Endothelial cell of umbilical vein (primary cell): ENCODE data around the gene ZNF850. TPM values are rescaled to one million over a fixed set of nuclear protein-coding genes. Genes with fewer than 3 reads are reported as not detected.

Experiments
- BruUV-seq: library from RNA; stranded (reverse); fragments of 400-500 nt; replicated peaks from 2 replicates; lab custom pipeline; 2021; lab: Mats Ljungman, UMichigan
- CTCF ChIA-PET: fragments of 300-600, 350-600 bp; sonication (Branson Sonifier 250); formaldehyde crosslinking; loops from one replicate; lab custom pipeline; 2021; ENCODE audit warnings: antibody characterized with exemption, inconsistent platforms; lab: Charles Lee
- POLR2A ChIA-PET: fragments of 300-600, 350-600 bp; sonication (Branson Sonifier 250); formaldehyde crosslinking; loops from one replicate; lab custom pipeline; 2021; ENCODE audit warnings: antibody characterized with exemption, inconsistent platforms; lab: Charles Lee
- DNase-seq: peaks from one replicate; pipeline ENCODE4 v3.0.0-alpha.2; 2011; ENCODE audit warnings: low read depth, low spot score
- FAIRE-seq: peaks from 2 replicates; lab custom pipeline; 2011; peaks lifted over from hg19 to GRCh38; lab: Jason Lieb, UNC
- H2AFZ ChIP-seq: 2 replicates; pipeline ENCODE4 v1.6.0; 2012; ENCODE audit warnings: low read depth, low read length, control low read depth, inconsistent platforms
- H3K27ac ChIP-seq: 2 replicates; pipeline ENCODE4 v1.5.1; 2011; ENCODE audit warnings: low read depth, mild to moderate bottlenecking, control low read depth, low read length, moderate library complexity; ENCODE audit not compliant: insufficient read depth
- H3K27me3 ChIP-seq, 2 experiments: 2 replicates each; pipeline versions ENCODE4 v1.6.0 to v1.6.1; 2011; ENCODE audit warnings: low read length in 2 of 2, mixed read lengths in 1 of 2; ENCODE audit not compliant: control insufficient read depth in 2 of 2, insufficient read depth in 2 of 2
- H3K36me3 ChIP-seq, 2 experiments: 2 replicates in 1 of 2; 3 replicates in 1 of 2; pipeline ENCODE4 v1.5.1; 2011; ENCODE audit warnings: low read length in 2 of 2, mild to moderate bottlenecking in 1 of 2, moderate library complexity in 1 of 2; ENCODE audit not compliant: control insufficient read depth in 2 of 2, insufficient read depth in 2 of 2; ENCODE audit errors: extremely low read depth in 1 of 2
- H3K4me1 ChIP-seq: 3 replicates; pipeline ENCODE4 v1.5.1; 2011; ENCODE audit warnings: mild to moderate bottlenecking, low read length; ENCODE audit not compliant: control insufficient read depth, insufficient read depth; ENCODE audit errors: extremely low read depth
- H3K4me2 ChIP-seq: 2 replicates; pipeline ENCODE4 v1.6.1; 2011; ENCODE audit warnings: low read length, control low read depth, mixed read lengths; ENCODE audit not compliant: insufficient read depth
- H3K4me3 ChIP-seq, 3 experiments: fragments of 200-600 bp in 1 of 3; sonication (generic), shearing (Covaris generic) in 1 of 3; replicated peaks in 1 of 3; 2 replicates each; pipeline ENCODE4 v1.5.1; 2011 to 2016; ENCODE audit warnings: control low read depth in 3 of 3, low read length in 3 of 3, mild to moderate bottlenecking in 2 of 3, inconsistent platforms in 1 of 3, low read depth in 1 of 3, moderate library complexity in 1 of 3; ENCODE audit not compliant: insufficient read depth in 1 of 3
- H3K79me2 ChIP-seq: 2 replicates; pipeline ENCODE4 v1.6.0; 2012; ENCODE audit warnings: low read length, inconsistent platforms; ENCODE audit not compliant: control insufficient read depth, insufficient read depth
- H3K9ac ChIP-seq: replicated peaks from 2 replicates; pipeline ENCODE3; 2011; ENCODE audit warnings: low read length, control low read depth; ENCODE audit not compliant: insufficient read depth; ENCODE audit errors: extremely low read depth
- H3K9me1 ChIP-seq: replicated peaks from 3 replicates; pipeline ENCODE4 v1.6.0; 2011; ENCODE audit warnings: mild to moderate bottlenecking, low read length; ENCODE audit not compliant: control insufficient read depth, insufficient read depth; ENCODE audit errors: extremely low read depth
- H3K9me3 ChIP-seq: replicated peaks from 2 replicates; pipeline ENCODE4 v1.5.1; 2012; ENCODE audit warnings: low read length, inconsistent platforms; ENCODE audit not compliant: control insufficient read depth, insufficient read depth
- H4K20me1 ChIP-seq: replicated peaks from 2 replicates; pipeline ENCODE3; 2011; ENCODE audit warnings: mild to moderate bottlenecking, low read length; ENCODE audit not compliant: control insufficient read depth, insufficient read depth; ENCODE audit errors: extremely low read depth
- EZH2 ChIP-seq: IDR thresholded peaks from 2 replicates; pipeline ENCODE4 v1.6.1; 2012; ENCODE audit warnings: borderline replicate concordance, low read depth, mild to moderate bottlenecking, moderate library complexity, low read length, inconsistent platforms; ENCODE audit not compliant: severe bottlenecking
- FOS ChIP-seq: IDR thresholded peaks from 2 replicates; pipeline ENCODE4 v1.6.1; 2011; ENCODE audit warnings: mild to moderate bottlenecking, low read length, moderate library complexity, borderline replicate concordance; ENCODE audit not compliant: insufficient read depth
- GATA2 ChIP-seq: IDR thresholded peaks from 2 replicates; pipeline ENCODE4 v1.7.0; 2011; ENCODE audit warnings: low read depth, mild to moderate bottlenecking, moderate library complexity, mixed read lengths, low read length; ENCODE audit not compliant: insufficient read length, insufficient read depth
- JUN ChIP-seq: IDR thresholded peaks from 2 replicates; pipeline ENCODE4 v1.6.1; 2011; ENCODE audit warnings: borderline replicate concordance, low read depth; ENCODE audit not compliant: insufficient read length, insufficient read depth
- MYC ChIP-seq: IDR thresholded peaks from one replicate; pipeline ENCODE4 v1.6.1; 2011; ENCODE audit warnings: mild to moderate bottlenecking, low read depth, low read length
- POLR2A ChIP-seq: IDR thresholded peaks from 2 replicates; pipeline ENCODE4 v1.6.1; 2012; ENCODE audit warnings: low read depth, mild to moderate bottlenecking, control low read depth, low read length
- POLR2AphosphoS5 ChIP-seq: IDR thresholded peaks from 2 replicates; pipeline ENCODE4 v1.6.1; 2012; ENCODE audit warnings: low read depth, mild to moderate bottlenecking, control low read depth, low read length, moderate library complexity; ENCODE audit not compliant: insufficient read depth
- dilution Hi-C: fragments of 300-500 bp; cut with MboI; formaldehyde crosslinking; loops from one replicate; pipeline ENCODE4 v1.15.0; 2019; ENCODE audit warnings: low sequenced_read_pairs; ENCODE audit not compliant: extremely low pct_ligation_motif_present
- intact Hi-C: fragments of 100-400 bp; cut with micrococcal nuclease; formaldehyde crosslinking; loops from one replicate; pipeline ENCODE4 v1.10.0; 2022
- polyA plus RNA-seq, 4 experiments: library from polyadenylated mRNA; depleted of rRNA in 3 of 4; stranded (reverse) in 3 of 4; unstranded in 1 of 4; fragments of >200 nt; gene quantifications; 2 replicates each; pipeline versions ENCODE4 v1.2.1 to v1.2.3, GENCODE V29; 2011 to 2012; ENCODE audit warnings: missing spikeins in 1 of 4
- total RNA-seq: library from RNA; stranded (reverse); gene quantifications from 2 replicates; pipeline ENCODE4 v1.2.3, GENCODE V29; 2021
- TF ChIP-seq, protein P1 (sequence below): IDR thresholded peaks from 2 replicates; pipeline ENCODE4 v1.6.1; 2011; ENCODE audit not compliant: insufficient read depth, insufficient read length
- TF ChIP-seq, protein P2 (sequence below), 2 donors: IDR thresholded peaks; 1 replicate in 1 of 2; 2 replicates in 1 of 2; pipeline ENCODE4 v1.5.1; 2011; ENCODE audit warnings: low read length in 2 of 2, mild to moderate bottlenecking in 2 of 2, moderate library complexity in 2 of 2, control low read depth in 1 of 2, inconsistent platforms in 1 of 2, low read depth in 1 of 2; ENCODE audit not compliant: insufficient read depth in 1 of 2; ENCODE audit errors: extremely low read depth in 1 of 2

ZNF850 gene
- total and polyA plus RNA-seq, 2 donors (not counting 3 experiments of a cell fraction or from before 2014, with no cell fraction given) = 0.98 to 4.5 TPM

DNA sequence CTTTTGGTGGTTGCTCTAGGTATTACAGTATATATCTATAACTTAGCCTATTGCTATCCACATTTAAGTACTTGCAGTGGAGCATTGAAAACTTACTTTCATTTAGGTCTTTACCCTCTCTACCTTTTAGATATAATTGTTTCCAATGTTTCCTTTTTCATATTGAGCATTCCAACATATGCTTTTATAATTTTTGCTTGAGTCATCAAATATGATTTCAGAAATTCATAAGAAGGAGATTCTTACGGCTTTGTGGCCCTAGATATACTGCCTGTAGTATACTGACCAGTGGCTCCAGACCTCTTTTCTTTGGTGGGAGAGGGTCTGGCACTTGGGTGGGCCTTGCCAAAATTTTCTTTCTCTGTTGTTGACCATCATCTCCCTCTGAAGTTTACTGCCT, 32.8 kb upstream of the ZNF850 start:
- H3K79me2 ChIP-seq = no peaks in the 10 kb centered on the region
- peaks cover 3% of the 10 kb centered on the region for H3K9me3 ChIP-seq
- H3K4me2 ChIP-seq = no peak overlapping the region
- H3K36me3 ChIP-seq = no peaks in the 10 kb centered on the region
- H3K9me1 ChIP-seq = no peaks in the 10 kb centered on the region
- H3K4me1 ChIP-seq = no peaks in the 10 kb centered on the region
- FAIRE-seq (no peak), DNase-seq (no peak)
- ChIA-PET CTCF (no interaction called here), POLR2A (no interaction called here)
- H4K20me1 ChIP-seq = no peaks in the 10 kb centered on the region
- dilution Hi-C loops = no loop called here
- intact Hi-C loops = no loop called here
- no peak for TF ChIP-seq GATA2
- TF ChIP-seq EZH2 = no peak
- no peak for TF ChIP-seq FOS
- no peak for TF ChIP-seq POLR2AphosphoS5
- TF ChIP-seq, protein P1, sequence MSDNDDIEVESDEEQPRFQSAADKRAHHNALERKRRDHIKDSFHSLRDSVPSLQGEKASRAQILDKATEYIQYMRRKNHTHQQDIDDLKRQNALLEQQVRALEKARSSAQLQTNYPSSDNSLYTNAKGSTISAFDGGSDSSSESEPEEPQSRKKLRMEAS = no peak
- no peak for TF ChIP-seq MYC
- TF ChIP-seq JUN = no peak
- TF ChIP-seq, protein P2, sequence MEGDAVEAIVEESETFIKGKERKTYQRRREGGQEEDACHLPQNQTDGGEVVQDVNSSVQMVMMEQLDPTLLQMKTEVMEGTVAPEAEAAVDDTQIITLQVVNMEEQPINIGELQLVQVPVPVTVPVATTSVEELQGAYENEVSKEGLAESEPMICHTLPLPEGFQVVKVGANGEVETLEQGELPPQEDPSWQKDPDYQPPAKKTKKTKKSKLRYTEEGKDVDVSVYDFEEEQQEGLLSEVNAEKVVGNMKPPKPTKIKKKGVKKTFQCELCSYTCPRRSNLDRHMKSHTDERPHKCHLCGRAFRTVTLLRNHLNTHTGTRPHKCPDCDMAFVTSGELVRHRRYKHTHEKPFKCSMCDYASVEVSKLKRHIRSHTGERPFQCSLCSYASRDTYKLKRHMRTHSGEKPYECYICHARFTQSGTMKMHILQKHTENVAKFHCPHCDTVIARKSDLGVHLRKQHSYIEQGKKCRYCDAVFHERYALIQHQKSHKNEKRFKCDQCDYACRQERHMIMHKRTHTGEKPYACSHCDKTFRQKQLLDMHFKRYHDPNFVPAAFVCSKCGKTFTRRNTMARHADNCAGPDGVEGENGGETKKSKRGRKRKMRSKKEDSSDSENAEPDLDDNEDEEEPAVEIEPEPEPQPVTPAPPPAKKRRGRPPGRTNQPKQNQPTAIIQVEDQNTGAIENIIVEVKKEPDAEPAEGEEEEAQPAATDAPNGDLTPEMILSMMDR (IDR thresholded peaks at IDR 0.05; ENCODE audit: extremely low read depth in 1 of 2, insufficient read depth in 1 of 2, low read depth in 1 of 2, low read length in 2 of 2) = no peak
- TF ChIP-seq POLR2A = no peak
- BruUV-seq = no TSS peak
- no peak overlapping the region for H2AFZ ChIP-seq
- no peak overlapping the region for H3K4me3 ChIP-seq
- no peak overlapping the region for H3K27ac ChIP-seq
- H3K9ac ChIP-seq = no peak overlapping the region
- no peaks in the 10 kb centered on the region for H3K27me3 ChIP-seq
